ENCODE data around the gene ZDHHC11B.

ZDHHC11B gene

GRCh38 chr5:668283-668995 lies 116.1 kb downstream of the ZDHHC11B start:
- Mint-ChIP-seq H3K27me3 (peaks cover 5% of the 10 kb centered on the region), H3K4me1 (ENCODE audit: low read depth) (peaks cover 12% of the 10 kb centered on the region), H3K9me3 (no peaks in the 10 kb centered on the region), H3K4me3 (no peak overlapping the region), H3K27ac (no peak overlapping the region), H3K36me3 (ENCODE audit: low read depth) (peaks cover 25% of the 10 kb centered on the region)
- DNase-seq, result no peak

- no peaks in the 10 kb centered on the region for H3K4me1 Mint-ChIP-seq (ENCODE audit: low read depth)
- H3K27ac Mint-ChIP-seq, result no peak overlapping the region
- no peak overlapping the region for H3K4me3 Mint-ChIP-seq
- peak; percentile 7 for DNase-seq
- no peaks in the 10 kb centered on the region for H3K9me3 Mint-ChIP-seq
- peaks cover 30% of the 10 kb centered on the region for H3K36me3 Mint-ChIP-seq (ENCODE audit: low read depth)
- no peaks in the 10 kb centered on the region for H3K27me3 Mint-ChIP-seq
Measured at GRCh38 chr5:666816-667498, 117.6 kb downstream of the ZDHHC11B start.

- H3K9me3 Mint-ChIP-seq, result no peaks in the 10 kb centered on the region
- DNase-seq, result peak; percentile 24
- H3K4me3 Mint-ChIP-seq, result no peak overlapping the region
- no peaks in the 10 kb centered on the region for H3K27me3 Mint-ChIP-seq
- H3K36me3 Mint-ChIP-seq (ENCODE audit: low read depth), result peaks cover 36% of the 10 kb centered on the region
- H3K27ac Mint-ChIP-seq, result no peak overlapping the region
- H3K4me1 Mint-ChIP-seq (ENCODE audit: low read depth), result no peaks in the 10 kb centered on the region
Measured at GRCh38 chr5:665956-666711, 118.4 kb downstream of the ZDHHC11B start.

GRCh38 chr5:665541-665955 lies 119.0 kb downstream of the ZDHHC11B start:
- DNase-seq, result peak; percentile 28
- Mint-ChIP-seq H3K9me3 (no peaks in the 10 kb centered on the region), H3K4me1 (ENCODE audit: low read depth) (no peaks in the 10 kb centered on the region), H3K4me3 (no peak overlapping the region), H3K27me3 (no peaks in the 10 kb centered on the region), H3K27ac (no peak overlapping the region), H3K36me3 (ENCODE audit: low read depth) (peaks cover 40% of the 10 kb centered on the region)

GRCh38 chr5:664994-665360 lies 119.6 kb downstream of the ZDHHC11B start:
- Mint-ChIP-seq H3K9me3 (no peaks in the 10 kb centered on the region), H3K4me3 (no peak overlapping the region), H3K4me1 (ENCODE audit: low read depth) (no peaks in the 10 kb centered on the region), H3K36me3 (ENCODE audit: low read depth) (peaks cover 45% of the 10 kb centered on the region), H3K27ac (no peak overlapping the region), H3K27me3 (no peaks in the 10 kb centered on the region)
- DNase-seq, result no peak

GRCh38 chr5:664343-664993 lies 120.1 kb downstream of the ZDHHC11B start:
- no peaks in the 10 kb centered on the region for H3K27me3 Mint-ChIP-seq
- no peak overlapping the region for H3K4me3 Mint-ChIP-seq
- H3K4me1 Mint-ChIP-seq (ENCODE audit: low read depth), result no peaks in the 10 kb centered on the region
- H3K36me3 Mint-ChIP-seq (ENCODE audit: low read depth), result peaks cover 50% of the 10 kb centered on the region
- no peak overlapping the region for H3K27ac Mint-ChIP-seq
- DNase-seq, result no peak
- H3K9me3 Mint-ChIP-seq, result no peaks in the 10 kb centered on the region

- no peaks in the 10 kb centered on the region for H3K9me3 Mint-ChIP-seq
- no peaks in the 10 kb centered on the region for H3K4me1 Mint-ChIP-seq (ENCODE audit: low read depth)
- H3K4me3 Mint-ChIP-seq, result no peak overlapping the region
- DNase-seq, result no peak
- no peaks in the 10 kb centered on the region for H3K27me3 Mint-ChIP-seq
- H3K27ac Mint-ChIP-seq, result no peak overlapping the region
- H3K36me3 Mint-ChIP-seq (ENCODE audit: low read depth), result peaks cover 57% of the 10 kb centered on the region
Measured at GRCh38 chr5:663436-664342, 120.8 kb downstream of the ZDHHC11B start.

- Mint-ChIP-seq H3K27me3 (no peaks in the 10 kb centered on the region), H3K36me3 (ENCODE audit: low read depth) (peaks cover 62% of the 10 kb centered on the region)
- DNase-seq, result no peak
Measured at GRCh38 chr5:662751-663435, 121.6 kb downstream of the ZDHHC11B start.

GRCh38 chr5:661891-662750 lies 122.4 kb downstream of the ZDHHC11B start:
- Mint-ChIP-seq H3K9me3 (no peaks in the 10 kb centered on the region), H3K27ac (no peak overlapping the region)

More at GRCh38 chr5:662751-663435, 121.6 kb downstream of the ZDHHC11B start:
- H3K4me3 Mint-ChIP-seq, result no peak overlapping the region
- H3K9me3 Mint-ChIP-seq, result no peaks in the 10 kb centered on the region
- H3K4me1 Mint-ChIP-seq (ENCODE audit: low read depth), result no peaks in the 10 kb centered on the region
- no peak overlapping the region for H3K27ac Mint-ChIP-seq

GRCh38 chr5:660491-661030 lies 124.0 kb downstream of the ZDHHC11B start:
- Mint-ChIP-seq H3K27me3 (no peaks in the 10 kb centered on the region), H3K27ac (no peak overlapping the region), H3K4me1 (ENCODE audit: low read depth) (no peaks in the 10 kb centered on the region), H3K36me3 (ENCODE audit: low read depth) (peaks cover 73% of the 10 kb centered on the region), H3K4me3 (no peak overlapping the region), H3K9me3 (no peaks in the 10 kb centered on the region)
- DNase-seq, result no peak

More at GRCh38 chr5:661891-662750, 122.4 kb downstream of the ZDHHC11B start:
- DNase-seq, result no peak
- Mint-ChIP-seq H3K4me3 (no peak overlapping the region), H3K4me1 (ENCODE audit: low read depth) (no peaks in the 10 kb centered on the region), H3K27me3 (no peaks in the 10 kb centered on the region), H3K36me3 (ENCODE audit: low read depth) (peaks cover 64% of the 10 kb centered on the region)

All from activated T-cell treated with anti-CD3 and anti-CD28 coated beads, Interleukin-2, amount 50 U/mL, for 24 hours (primary cell).